GM19328 (cell line): ENCODE results near the gene GTF2IRD1.
"Not testable (repeated sequence)": the region's sequence is repeated elsewhere in the genome, so short reads cannot be mapped to it uniquely, and the experiment has no call there.

Source experiments
- ATAC-seq: cut with Tn5 transposase; IDR thresholded peaks from one replicate; pipeline ENCODE4 v1.9.1; 2021; ENCODE audit warnings: mild to moderate bottlenecking, moderate library complexity; ENCODE audit not compliant: unreplicated experiment

The GTF2IRD1 gene

GRCh38 chr7:74453322-74454011 is at the start of gene GTF2IRD1:
GTF2IRD1 (plus strand) TSS chr7:74453906; CDS start chr7:74508081, 54,175 bp downstream.
- ATAC-seq = no peak

- ATAC-seq = no peak
Observed at GRCh38 chr7:74404388-74404700, 49.4 kb upstream of the GTF2IRD1 start.

- ATAC-seq = no peak
Observed at GRCh38 chr7:74404741-74405140, 49.0 kb upstream of the GTF2IRD1 start.

GRCh38 chr7:74405191-74405898 is 48.4 kb upstream of the GTF2IRD1 start:
- ATAC-seq = no peak

- ATAC-seq = no peak
Observed at GRCh38 chr7:74405899-74406512, 47.7 kb upstream of the GTF2IRD1 start.

- ATAC-seq = no peak
Observed at GRCh38 chr7:74407958-74408357, 45.7 kb upstream of the GTF2IRD1 start.

- no peak for ATAC-seq
Observed at GRCh38 chr7:74409571-74409970, 44.1 kb upstream of the GTF2IRD1 start.

- ATAC-seq = no peak
Observed at GRCh38 chr7:74410772-74411171, 42.9 kb upstream of the GTF2IRD1 start.

- not testable (repeated sequence) for ATAC-seq
Observed at GRCh38 chr7:74411571-74411970, 42.1 kb upstream of the GTF2IRD1 start.

GRCh38 chr7:74412056-74412455 is 41.6 kb upstream of the GTF2IRD1 start:
- no peak for ATAC-seq

GRCh38 chr7:74412603-74413002 is 41.1 kb upstream of the GTF2IRD1 start:
- ATAC-seq = no peak

- ATAC-seq = not testable (repeated sequence)
Observed at GRCh38 chr7:74414595-74415333, 38.9 kb upstream of the GTF2IRD1 start.

GRCh38 chr7:74417419-74417971 is 36.2 kb upstream of the GTF2IRD1 start:
- no peak for ATAC-seq

- ATAC-seq = no peak
Observed at GRCh38 chr7:74418076-74418475, 35.6 kb upstream of the GTF2IRD1 start.

- no peak for ATAC-seq
Observed at GRCh38 chr7:74418538-74418937, 35.2 kb upstream of the GTF2IRD1 start.

GRCh38 chr7:74419232-74419631 is 34.5 kb upstream of the GTF2IRD1 start:
- ATAC-seq = not testable (repeated sequence)

GRCh38 chr7:74420006-74420405 is 33.7 kb upstream of the GTF2IRD1 start:
- no peak for ATAC-seq

- ATAC-seq = no peak
Observed at GRCh38 chr7:74424291-74424880, 29.3 kb upstream of the GTF2IRD1 start.

- no peak for ATAC-seq
Observed at GRCh38 chr7:74428023-74428422, 25.7 kb upstream of the GTF2IRD1 start.

- ATAC-seq = no peak
Observed at GRCh38 chr7:74429153-74429747, 24.5 kb upstream of the GTF2IRD1 start.
